Caco-2 (cell line): ENCODE data around the gene NECAB2. TPM values are rescaled to one million over a fixed set of nuclear protein-coding genes. Genes with fewer than 3 reads are reported as not detected.

Experiments used
- BruUV-seq: library from RNA; stranded (reverse); fragments of 400-500 nt; replicated peaks from 2 replicates; lab custom pipeline; 2021; lab: Mats Ljungman, UMichigan
- CTCF ChIA-PET: fragments of 300-600 bp; sonication (Branson Sonifier 250); formaldehyde crosslinking; loops from one replicate; lab custom pipeline; 2022; ENCODE audit warnings: antibody characterized with exemption; lab: Charles Lee
- POLR2A ChIA-PET: fragments of 300-600 bp; sonication (Branson Sonifier 250); formaldehyde crosslinking; loops from one replicate; lab custom pipeline; 2022; ENCODE audit warnings: antibody characterized with exemption; lab: Charles Lee
- DNase-seq, 2 experiments: peaks; one replicate each; pipeline versions ENCODE4 v3.0.0 to v3.0.0-alpha.2; 2020 to 2022
- H3K27me3 ChIP-seq: replicated peaks from 2 replicates; pipeline ENCODE4 v1.6.0; 2011; ENCODE audit warnings: low read length; ENCODE audit not compliant: control insufficient read depth, insufficient read depth
- H3K36me3 ChIP-seq: 2 replicates; pipeline ENCODE4 v1.5.1; 2011; ENCODE audit warnings: low read length; ENCODE audit not compliant: control insufficient read depth, insufficient read depth
- H3K4me1 ChIP-seq: fragments of 250-450 bp; sonication (Bioruptor Pico); 2 replicates; pipeline ENCODE4 v1.5.1; 2020; ENCODE audit warnings: mild to moderate bottlenecking
- H3K4me3 ChIP-seq: 2 replicates; pipeline ENCODE4 v1.5.1; 2011; ENCODE audit warnings: low read depth, mild to moderate bottlenecking, control low read depth, low read length
- H3K9me3 ChIP-seq: fragments of 250-450 bp; sonication (Bioruptor Pico); 2 replicates; pipeline ENCODE4 v1.5.1; 2020; ENCODE audit warnings: mild to moderate bottlenecking, moderate library complexity
- H3K27ac Mint-ChIP-seq: one replicate; pipeline ENCODE4 v1.8.0; 2022; ENCODE audit warnings: mixed read lengths; ENCODE audit not compliant: unreplicated experiment
- H3K27me3 Mint-ChIP-seq: one replicate; pipeline ENCODE4 v1.8.0; 2022; ENCODE audit warnings: mixed read lengths; ENCODE audit not compliant: insufficient read depth, unreplicated experiment
- H3K36me3 Mint-ChIP-seq: one replicate; pipeline ENCODE4 v1.8.0; 2022; ENCODE audit warnings: mild to moderate bottlenecking, mixed read lengths; ENCODE audit not compliant: insufficient read depth, unreplicated experiment
- H3K4me1 Mint-ChIP-seq: one replicate; pipeline ENCODE4 v1.8.0; 2022; ENCODE audit warnings: low read depth, mixed read lengths; ENCODE audit not compliant: unreplicated experiment
- H3K4me3 Mint-ChIP-seq: one replicate; pipeline ENCODE4 v1.8.0; 2022; ENCODE audit warnings: mild to moderate bottlenecking, moderate library complexity, mixed read lengths; ENCODE audit not compliant: unreplicated experiment
- H3K9me3 Mint-ChIP-seq: one replicate; pipeline ENCODE4 v1.8.0; 2022; ENCODE audit warnings: mixed read lengths; ENCODE audit not compliant: unreplicated experiment
- intact Hi-C: fragments of 100-400 bp; cut with micrococcal nuclease; formaldehyde crosslinking; loops from one replicate; pipeline ENCODE4 v1.10.0; 2022; ENCODE audit not compliant: unreplicated experiment
- total RNA-seq: library from RNA; stranded (reverse); gene quantifications from 2 replicates; pipeline ENCODE4 v1.2.3, GENCODE V29; 2022
- TF ChIP-seq, protein P1 (sequence below), 2 experiments: fragments of 200-600 bp in 1 of 2; IDR thresholded peaks; 1 replicate in 1 of 2; 2 replicates in 1 of 2; pipeline versions ENCODE4 v1.5.1 to v1.8.0; 2011 to 2022; ENCODE audit warnings: antibody characterized with exemption in 1 of 2, control low read depth in 1 of 2, inconsistent platforms in 1 of 2, low read depth in 1 of 2, low read length in 1 of 2, mild to moderate bottlenecking in 1 of 2, moderate library complexity in 1 of 2; ENCODE audit not compliant: insufficient read depth in 1 of 2, severe bottlenecking in 1 of 2, unreplicated experiment in 1 of 2

Gene NECAB2
- total RNA-seq, 1 experiment from 2014 or later, result 0.68 TPM

DNA sequence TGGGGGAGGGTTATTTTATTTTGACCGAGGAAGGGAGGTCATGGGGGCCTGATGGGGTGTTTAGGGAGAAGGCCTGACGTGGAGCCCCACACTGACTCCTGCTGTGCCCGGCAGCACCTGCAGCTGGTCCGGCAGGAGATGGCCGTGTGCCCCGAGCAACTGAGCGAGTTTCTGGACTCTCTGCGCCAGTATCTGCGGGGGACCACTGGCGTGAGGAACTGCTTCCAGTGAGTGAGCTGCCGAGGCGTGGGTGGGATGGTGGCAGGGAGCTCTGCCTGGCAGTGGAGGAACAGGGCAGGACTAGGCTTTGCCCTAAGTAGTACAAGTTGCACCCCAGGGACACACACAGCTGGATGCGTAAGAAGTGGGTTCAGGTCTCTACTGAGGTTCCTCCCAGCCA is 30.0 kb downstream of the NECAB2 start:
- no TSS peak for BruUV-seq
- no peaks in the 10 kb centered on the region for H3K4me1 Mint-ChIP-seq
- H3K27ac Mint-ChIP-seq, result no peak overlapping the region
- TF ChIP-seq, protein P1, sequence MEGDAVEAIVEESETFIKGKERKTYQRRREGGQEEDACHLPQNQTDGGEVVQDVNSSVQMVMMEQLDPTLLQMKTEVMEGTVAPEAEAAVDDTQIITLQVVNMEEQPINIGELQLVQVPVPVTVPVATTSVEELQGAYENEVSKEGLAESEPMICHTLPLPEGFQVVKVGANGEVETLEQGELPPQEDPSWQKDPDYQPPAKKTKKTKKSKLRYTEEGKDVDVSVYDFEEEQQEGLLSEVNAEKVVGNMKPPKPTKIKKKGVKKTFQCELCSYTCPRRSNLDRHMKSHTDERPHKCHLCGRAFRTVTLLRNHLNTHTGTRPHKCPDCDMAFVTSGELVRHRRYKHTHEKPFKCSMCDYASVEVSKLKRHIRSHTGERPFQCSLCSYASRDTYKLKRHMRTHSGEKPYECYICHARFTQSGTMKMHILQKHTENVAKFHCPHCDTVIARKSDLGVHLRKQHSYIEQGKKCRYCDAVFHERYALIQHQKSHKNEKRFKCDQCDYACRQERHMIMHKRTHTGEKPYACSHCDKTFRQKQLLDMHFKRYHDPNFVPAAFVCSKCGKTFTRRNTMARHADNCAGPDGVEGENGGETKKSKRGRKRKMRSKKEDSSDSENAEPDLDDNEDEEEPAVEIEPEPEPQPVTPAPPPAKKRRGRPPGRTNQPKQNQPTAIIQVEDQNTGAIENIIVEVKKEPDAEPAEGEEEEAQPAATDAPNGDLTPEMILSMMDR (IDR thresholded peaks at IDR 0.05; ENCODE audit: insufficient read depth in 1 of 2, low read depth in 1 of 2, low read length in 1 of 2, severe bottlenecking in 1 of 2, unreplicated experiment in 1 of 2), result no peak
- no peak overlapping the region for H3K4me3 Mint-ChIP-seq
- intact Hi-C loops, result no loop called here
- H3K27me3 Mint-ChIP-seq, result peaks cover 4% of the 10 kb centered on the region
- no peak overlapping the region for H3K4me3 ChIP-seq
- no peaks in the 10 kb centered on the region for H3K36me3 ChIP-seq
- POLR2A ChIA-PET, result no interaction called here
- no peak for DNase-seq
- H3K4me1 ChIP-seq, result no peaks in the 10 kb centered on the region
- no peaks in the 10 kb centered on the region for H3K9me3 ChIP-seq
- CTCF ChIA-PET, result no interaction called here
- H3K9me3 Mint-ChIP-seq, result no peaks in the 10 kb centered on the region
- no peaks in the 10 kb centered on the region for H3K36me3 Mint-ChIP-seq
- no peaks in the 10 kb centered on the region for H3K27me3 ChIP-seq

DNA sequence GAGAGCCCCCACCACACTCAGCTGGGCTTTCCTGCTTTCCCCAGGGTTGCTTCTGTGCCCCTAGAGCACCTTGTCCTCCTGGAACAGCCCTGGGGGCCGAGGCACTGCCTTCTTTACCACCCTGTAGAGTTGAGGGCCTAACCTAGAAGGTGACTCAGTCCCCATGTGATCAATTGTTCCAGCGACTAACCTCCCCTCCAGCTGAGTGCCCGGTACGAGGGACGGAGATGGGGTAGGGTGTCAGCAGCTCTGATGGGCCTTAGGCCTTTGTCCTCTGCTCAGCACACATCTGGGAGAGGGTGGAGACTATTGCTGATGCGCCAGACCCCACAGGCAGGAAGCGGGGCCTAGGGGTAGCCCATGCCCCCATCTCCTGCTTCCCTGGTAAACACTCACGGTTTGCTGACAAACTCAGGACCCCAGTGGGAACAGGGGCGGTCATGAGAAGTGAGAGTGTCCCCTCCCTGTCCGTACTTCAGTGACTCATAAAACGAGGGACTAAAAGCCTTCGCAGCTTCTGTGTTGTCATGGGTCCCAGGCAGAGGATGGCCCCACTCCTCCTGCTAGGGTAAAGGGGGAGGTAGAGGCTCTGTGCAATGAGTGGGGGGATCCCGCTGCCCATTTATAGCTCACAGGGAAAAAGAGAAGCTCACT is 33.1 kb downstream of the NECAB2 start:
- Histone ChIP-seq H3K4me1 (no peaks in the 10 kb centered on the region), H3K4me3 (no peak overlapping the region), H3K9me3 (no peaks in the 10 kb centered on the region), H3K27me3 (no peaks in the 10 kb centered on the region), H3K36me3 (no peaks in the 10 kb centered on the region)
- Mint-ChIP-seq H3K27me3 (peaks cover 4% of the 10 kb centered on the region), H3K4me3 (no peak overlapping the region), H3K36me3 (no peaks in the 10 kb centered on the region), H3K9me3 (no peaks in the 10 kb centered on the region), H3K27ac (no peak overlapping the region), H3K4me1 (no peaks in the 10 kb centered on the region)
- DNase-seq, result no peak
- intact Hi-C loops, result no loop called here
- BruUV-seq, result no TSS peak
- POLR2A ChIA-PET, result no interaction called here
- TF ChIP-seq, protein P1 (IDR thresholded peaks at IDR 0.05; ENCODE audit: insufficient read depth in 1 of 2, low read depth in 1 of 2, low read length in 1 of 2, severe bottlenecking in 1 of 2, unreplicated experiment in 1 of 2), result no peak
- CTCF ChIA-PET, result no interaction called here

DNA sequence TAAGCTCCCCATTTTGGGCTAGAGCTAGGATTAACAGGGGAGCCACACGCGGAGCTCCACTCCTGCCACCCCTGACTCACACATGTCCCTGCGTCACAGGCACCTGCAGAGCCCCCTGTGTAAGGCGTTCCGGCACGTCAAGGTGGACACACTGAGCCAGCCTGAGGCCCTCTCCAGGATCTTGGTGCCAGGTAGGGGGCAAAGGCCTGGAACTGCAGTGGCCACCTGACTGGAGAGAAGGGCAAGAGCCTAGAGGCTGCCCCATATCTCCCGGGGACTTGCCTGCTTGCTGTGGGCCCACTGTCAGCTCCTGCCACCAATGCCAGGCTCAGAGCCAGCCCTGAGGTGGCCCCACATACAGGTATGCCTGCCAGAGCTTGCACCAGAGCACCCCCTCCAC is 33.7 kb downstream of the NECAB2 start:
- H3K4me1 Mint-ChIP-seq, result no peaks in the 10 kb centered on the region
- H3K9me3 Mint-ChIP-seq, result no peaks in the 10 kb centered on the region
- no peaks in the 10 kb centered on the region for H3K9me3 ChIP-seq
- intact Hi-C loops, result no loop called here
- no TSS peak for BruUV-seq
- ChIA-PET CTCF (no interaction called here), POLR2A (no interaction called here)
- no peak overlapping the region for H3K4me3 Mint-ChIP-seq
- no peaks in the 10 kb centered on the region for H3K36me3 ChIP-seq
- no peaks in the 10 kb centered on the region for H3K4me1 ChIP-seq
- no peaks in the 10 kb centered on the region for H3K36me3 Mint-ChIP-seq
- no peak overlapping the region for H3K27ac Mint-ChIP-seq
- DNase-seq, result no peak
- TF ChIP-seq, protein P1 (IDR thresholded peaks at IDR 0.05; ENCODE audit: insufficient read depth in 1 of 2, low read depth in 1 of 2, low read length in 1 of 2, severe bottlenecking in 1 of 2, unreplicated experiment in 1 of 2), result no peak
- H3K27me3 Mint-ChIP-seq, result peaks cover 4% of the 10 kb centered on the region
- H3K27me3 ChIP-seq, result no peaks in the 10 kb centered on the region
- H3K4me3 ChIP-seq, result no peak overlapping the region
